Measurements from ENCODE around the gene EIF4EBP2. TPM values are rescaled to one million over a fixed set of nuclear protein-coding genes. Genes with fewer than 3 reads are reported as not detected.

EIF4EBP2 gene
- polyA plus RNA-seq, 1 experiment = 31.2 TPM

GRCh38 chr10:70442332-70442988 is 38.5 kb downstream of the EIF4EBP2 start:
- ChIA-PET POLR2A (interaction anchor here (0.6 kb wide), 1 partner anchor 75 kb away, joined by 5 read pairs; no protein-coding TSS in a partner anchor), CTCF (interaction anchor here (0.6 to 0.7 kb wide), 3 partner anchors 10 to 249 kb away, joined by 3 read pairs; no protein-coding TSS in a partner anchor)
- Histone ChIP-seq H3K27me3 (ENCODE audit: control insufficient read depth, insufficient read depth, low read length) (peaks cover 59% of the 10 kb centered on the region), H3K9me3 (ENCODE audit: control insufficient read depth, insufficient read depth, low read length) (no peaks in the 10 kb centered on the region; the same call in 1 of the 2 replicates), H3K27ac (ENCODE audit: low read depth, low read length) (no peak overlapping the region), H3K4me3 (ENCODE audit: low read depth, low read length) (no peak overlapping the region)
- TF ChIP-seq, protein P1, sequence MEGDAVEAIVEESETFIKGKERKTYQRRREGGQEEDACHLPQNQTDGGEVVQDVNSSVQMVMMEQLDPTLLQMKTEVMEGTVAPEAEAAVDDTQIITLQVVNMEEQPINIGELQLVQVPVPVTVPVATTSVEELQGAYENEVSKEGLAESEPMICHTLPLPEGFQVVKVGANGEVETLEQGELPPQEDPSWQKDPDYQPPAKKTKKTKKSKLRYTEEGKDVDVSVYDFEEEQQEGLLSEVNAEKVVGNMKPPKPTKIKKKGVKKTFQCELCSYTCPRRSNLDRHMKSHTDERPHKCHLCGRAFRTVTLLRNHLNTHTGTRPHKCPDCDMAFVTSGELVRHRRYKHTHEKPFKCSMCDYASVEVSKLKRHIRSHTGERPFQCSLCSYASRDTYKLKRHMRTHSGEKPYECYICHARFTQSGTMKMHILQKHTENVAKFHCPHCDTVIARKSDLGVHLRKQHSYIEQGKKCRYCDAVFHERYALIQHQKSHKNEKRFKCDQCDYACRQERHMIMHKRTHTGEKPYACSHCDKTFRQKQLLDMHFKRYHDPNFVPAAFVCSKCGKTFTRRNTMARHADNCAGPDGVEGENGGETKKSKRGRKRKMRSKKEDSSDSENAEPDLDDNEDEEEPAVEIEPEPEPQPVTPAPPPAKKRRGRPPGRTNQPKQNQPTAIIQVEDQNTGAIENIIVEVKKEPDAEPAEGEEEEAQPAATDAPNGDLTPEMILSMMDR (IDR thresholded peaks at IDR 0.05; ENCODE audit: low read depth, low read length) = no peak
- DNase-seq (ENCODE audit: low read depth, low spot score) = no peak

DNA sequence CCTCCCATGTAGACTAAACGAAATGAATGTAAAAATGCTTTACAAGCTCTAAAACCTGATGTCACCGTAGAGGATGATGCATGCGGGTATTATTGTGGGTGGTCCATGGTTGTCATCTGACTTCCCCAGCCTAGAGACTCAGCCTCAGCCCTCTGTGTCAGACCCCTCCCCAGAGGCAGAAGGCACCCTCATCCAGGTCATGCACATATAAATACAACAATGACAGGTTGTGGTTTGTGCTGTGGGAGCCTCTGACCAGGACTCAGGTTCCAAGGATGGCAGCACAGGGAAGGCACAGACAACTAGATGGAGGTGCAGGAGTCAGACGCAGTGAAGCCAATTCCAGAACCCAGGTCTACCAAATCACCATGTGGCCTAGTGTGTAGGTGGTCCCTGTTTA is 40.8 kb downstream of the EIF4EBP2 start:
- no peak overlapping the region for H3K4me3 ChIP-seq (ENCODE audit: low read depth, low read length)
- POLR2A ChIA-PET = no interaction called here
- TF ChIP-seq, protein P1 (IDR thresholded peaks at IDR 0.05; ENCODE audit: low read depth, low read length) = no peak
- DNase-seq (ENCODE audit: low read depth, low spot score) = no peak
- H3K27ac ChIP-seq (ENCODE audit: low read depth, low read length) = no peak overlapping the region
- H3K27me3 ChIP-seq (ENCODE audit: control insufficient read depth, insufficient read depth, low read length) = peaks cover 48% of the 10 kb centered on the region
- CTCF ChIA-PET = interaction anchor here (0.6 to 2.2 kb wide), 2 partner anchors 63 to 223 kb away, joined by 3 to 6 read pairs; no protein-coding TSS in a partner anchor
- no peaks in the 10 kb centered on the region; the same call in 1 of the 2 replicates for H3K9me3 ChIP-seq (ENCODE audit: control insufficient read depth, insufficient read depth, low read length)

DNA sequence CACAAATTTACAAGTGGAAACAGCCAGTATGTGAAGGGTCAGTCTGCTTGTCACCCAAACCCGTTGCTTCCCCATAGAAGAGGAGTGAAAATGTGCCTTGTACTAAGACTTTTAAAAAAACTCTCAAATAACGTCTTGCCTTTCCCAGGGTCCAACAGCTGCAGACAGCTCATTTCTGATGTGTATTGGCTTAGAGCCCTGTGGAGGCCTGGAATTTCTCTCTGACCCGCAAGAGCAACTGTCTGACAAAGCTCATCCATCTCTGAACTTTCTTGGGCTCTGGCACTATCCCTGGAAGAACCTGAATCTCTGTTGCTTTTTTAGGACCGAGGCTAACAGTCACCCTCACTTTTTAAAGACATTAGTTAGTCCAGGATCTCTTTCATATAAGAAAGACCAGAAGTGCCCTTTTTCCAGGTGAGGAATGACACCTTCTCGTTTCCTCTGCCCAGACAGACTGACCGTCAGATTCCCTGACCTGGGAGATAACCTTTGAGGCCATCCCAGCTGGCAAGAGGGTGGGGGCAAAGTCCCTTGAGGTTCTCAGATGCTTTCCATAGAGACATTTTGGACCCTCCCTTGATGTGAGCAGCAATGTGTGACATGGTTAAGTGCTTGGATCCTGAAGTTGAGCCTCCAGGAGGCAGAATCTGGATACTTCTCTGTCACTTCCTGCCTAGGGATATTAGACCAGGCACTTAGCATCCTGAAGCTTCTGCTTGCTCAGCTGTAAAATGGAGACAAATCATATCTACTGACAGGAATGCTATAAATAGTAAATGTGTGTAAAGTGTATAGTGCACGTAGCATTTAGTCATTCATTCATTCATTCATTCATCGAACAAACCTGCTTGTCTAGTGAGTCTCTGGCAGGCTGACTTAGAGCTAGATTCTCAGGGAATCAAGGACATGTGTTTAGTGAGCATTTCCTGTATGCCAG is 42.0 kb downstream of the EIF4EBP2 start:
- TF ChIP-seq, protein P1 (IDR thresholded peaks at IDR 0.05; ENCODE audit: low read depth, low read length) = no peak
- Histone ChIP-seq H3K27me3 (ENCODE audit: control insufficient read depth, insufficient read depth, low read length) (peaks cover 45% of the 10 kb centered on the region), H3K4me3 (ENCODE audit: low read depth, low read length) (no peak overlapping the region), H3K9me3 (ENCODE audit: control insufficient read depth, insufficient read depth, low read length) (no peaks in the 10 kb centered on the region; the same call in 1 of the 2 replicates), H3K27ac (ENCODE audit: low read depth, low read length) (no peak overlapping the region)
- ChIA-PET POLR2A (interaction anchor here (0.9 to 1.8 kb wide), 3 partner anchors 15 to 276 kb away, joined by 3 to 5 read pairs (median 4); partner anchors contain the start of gene SAR1A), CTCF (interaction anchor here (0.8 to 2.2 kb wide), 4 partner anchors 15 to 299 kb away, joined by 3 to 6 read pairs (median 4); partner anchors contain the start of gene TYSND1)
- peak; percentile 84 for DNase-seq (ENCODE audit: low read depth, low spot score)

DNA sequence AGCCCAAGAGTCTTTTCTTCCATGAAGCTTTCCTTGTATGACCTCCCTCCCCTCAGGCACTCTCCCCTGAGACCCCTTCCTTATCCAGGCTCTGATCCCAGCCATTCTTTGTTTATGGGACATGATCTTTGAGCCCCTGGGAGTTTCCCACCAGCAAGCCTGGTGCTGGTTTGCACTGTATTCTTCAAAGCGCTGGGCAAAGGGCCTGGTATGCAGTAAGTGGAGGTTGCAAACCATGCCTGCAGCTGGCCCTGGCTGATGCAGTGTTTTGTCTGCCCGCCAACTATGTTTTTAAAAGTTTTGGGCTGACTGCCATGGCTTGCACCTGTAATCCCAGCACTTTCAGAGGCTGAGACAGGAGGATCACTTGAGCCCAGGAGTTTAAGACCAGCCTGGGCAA is 44.3 kb downstream of the EIF4EBP2 start:
- CTCF ChIA-PET = no interaction called here
- H3K9me3 ChIP-seq (ENCODE audit: control insufficient read depth, insufficient read depth, low read length) = no peaks in the 10 kb centered on the region
- H3K4me3 ChIP-seq (ENCODE audit: low read depth, low read length) = no peak overlapping the region
- no peak for DNase-seq (ENCODE audit: low read depth, low spot score)
- H3K27ac ChIP-seq (ENCODE audit: low read depth, low read length) = no peak overlapping the region
- POLR2A ChIA-PET = no interaction called here
- H3K27me3 ChIP-seq (ENCODE audit: control insufficient read depth, insufficient read depth, low read length) = peaks cover 23% of the 10 kb centered on the region
- TF ChIP-seq, protein P1 (IDR thresholded peaks at IDR 0.05; ENCODE audit: low read depth, low read length) = no peak

Data from AG04450 (cell line).